Activated T-cell treated with anti-CD3 and anti-CD28 coated beads, Interleukin-2, amount 50 U/mL, for 1 hour (primary cell): ENCODE results near the gene C16orf90.

Experiments used
- DNase-seq: peaks from one replicate; pipeline ENCODE4 v3.0.0-alpha.2; 2020

Gene C16orf90

DNA sequence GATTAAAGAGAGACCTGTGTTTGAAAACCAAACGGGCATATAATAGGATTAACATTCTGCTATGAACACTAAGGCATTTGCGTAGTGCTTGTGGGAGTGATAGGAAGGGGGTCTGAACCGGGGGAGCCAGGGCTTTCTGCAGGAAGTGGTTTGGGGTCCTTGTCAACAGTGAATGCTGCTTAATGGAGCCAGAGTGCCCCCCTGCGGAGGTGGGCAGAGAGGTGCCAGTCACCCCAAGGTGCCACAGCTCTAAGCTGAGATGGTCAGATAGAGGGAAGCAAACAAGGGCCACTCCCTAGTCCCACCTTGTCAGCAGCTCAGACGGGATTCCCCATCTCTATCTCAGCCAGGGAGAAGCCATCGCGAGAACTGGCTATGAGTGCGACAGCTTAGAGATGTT is 34.1 kb downstream of the C16orf90 start:
- peak; percentile 58 for DNase-seq

DNA sequence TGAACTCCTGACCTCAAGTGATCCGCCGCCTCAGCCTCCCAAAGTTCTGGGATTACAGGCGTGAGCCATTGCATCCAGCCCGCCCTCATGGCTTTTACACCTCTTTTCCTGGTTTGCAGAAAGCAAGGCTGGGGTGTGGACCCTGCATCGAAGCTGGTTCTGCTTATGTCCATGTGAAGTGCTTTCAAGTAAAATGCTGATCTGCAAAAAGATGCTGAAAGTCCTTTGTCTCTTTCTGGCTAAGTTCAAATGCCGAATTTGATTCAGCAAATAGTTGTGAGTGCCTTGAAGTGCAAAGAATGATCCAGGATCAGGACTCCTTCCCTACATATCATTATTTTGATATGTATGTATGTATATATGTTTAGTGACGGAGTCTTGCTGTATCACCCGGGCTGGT is 34.7 kb downstream of the C16orf90 start:
- no peak for DNase-seq

DNA sequence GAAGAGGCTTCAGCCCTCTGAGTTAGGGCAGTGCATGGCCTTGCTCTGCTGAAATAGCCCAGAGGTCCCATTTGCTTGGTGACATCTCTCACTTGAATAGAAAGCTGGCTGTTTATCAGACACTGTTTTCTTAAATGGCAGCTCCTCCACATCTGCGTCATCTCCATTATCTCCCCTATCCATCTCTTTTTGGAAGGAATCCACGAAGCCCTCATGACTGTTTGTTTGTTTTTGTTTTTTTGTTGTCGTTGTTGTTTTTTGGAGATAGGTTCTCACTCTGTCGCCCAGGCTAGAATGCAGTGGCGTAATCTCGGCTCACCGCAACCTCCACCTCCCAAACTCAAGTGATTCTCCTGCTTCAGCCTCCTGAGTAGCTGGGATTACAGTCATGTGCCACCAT is 35.2 kb downstream of the C16orf90 start:
- DNase-seq: no peak

DNA sequence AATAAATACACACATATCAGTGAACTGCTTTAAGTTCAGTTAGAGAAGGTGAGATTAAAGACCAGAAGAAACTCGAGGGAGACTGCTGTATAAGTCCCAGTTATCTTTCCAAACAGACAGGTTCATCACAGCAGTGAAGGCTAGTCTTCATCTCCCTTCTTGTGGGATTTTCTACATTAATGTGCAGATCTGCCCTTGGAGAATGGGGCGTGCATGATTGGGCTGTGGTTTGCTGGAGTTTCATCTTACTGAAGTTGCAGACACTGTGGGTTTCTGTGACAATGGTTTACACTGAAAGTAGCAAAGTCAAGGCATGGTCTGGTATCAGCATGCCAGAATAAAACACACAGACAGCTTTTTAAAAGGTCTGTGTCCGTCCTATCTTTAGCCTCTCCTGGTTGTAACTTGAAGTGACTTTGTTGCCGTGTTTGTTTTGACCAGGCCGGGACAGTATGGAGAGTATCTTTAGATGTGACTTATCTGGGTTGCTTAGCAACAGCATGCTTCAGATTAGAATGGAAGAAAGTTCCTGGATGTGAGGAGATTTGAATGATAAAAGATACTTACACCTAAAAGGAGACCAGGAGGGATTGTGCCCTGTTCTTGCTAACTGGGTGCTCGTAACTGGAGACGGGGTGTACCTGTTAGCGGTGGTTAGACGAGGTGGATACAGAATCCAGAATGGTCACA is 35.7 kb downstream of the C16orf90 start:
- no peak for DNase-seq

DNA sequence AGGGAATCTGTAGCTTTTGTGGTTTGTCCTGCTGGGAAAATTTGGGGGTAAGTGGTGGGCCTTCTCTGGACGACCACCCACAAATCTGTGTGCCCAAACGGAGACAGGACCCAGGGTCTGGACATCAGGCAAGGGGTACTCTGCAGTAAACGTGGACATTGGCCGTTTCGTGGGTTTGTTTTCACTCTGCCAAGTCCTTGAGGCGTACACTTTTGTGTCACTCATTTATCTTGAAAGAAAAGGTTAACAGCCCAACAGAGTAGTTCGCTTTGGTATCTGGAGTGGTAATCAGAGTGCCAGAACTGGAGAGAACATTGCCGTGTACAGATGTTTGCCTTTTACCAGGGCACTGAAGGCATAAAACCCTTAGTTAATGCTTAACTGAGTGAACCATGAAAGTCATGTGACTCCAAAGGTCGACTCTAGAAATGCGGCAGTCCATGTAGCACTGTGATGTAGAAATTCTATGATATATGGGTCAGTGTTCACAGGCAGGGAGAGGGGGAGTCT is 36.4 kb downstream of the C16orf90 start:
- no peak for DNase-seq

DNA sequence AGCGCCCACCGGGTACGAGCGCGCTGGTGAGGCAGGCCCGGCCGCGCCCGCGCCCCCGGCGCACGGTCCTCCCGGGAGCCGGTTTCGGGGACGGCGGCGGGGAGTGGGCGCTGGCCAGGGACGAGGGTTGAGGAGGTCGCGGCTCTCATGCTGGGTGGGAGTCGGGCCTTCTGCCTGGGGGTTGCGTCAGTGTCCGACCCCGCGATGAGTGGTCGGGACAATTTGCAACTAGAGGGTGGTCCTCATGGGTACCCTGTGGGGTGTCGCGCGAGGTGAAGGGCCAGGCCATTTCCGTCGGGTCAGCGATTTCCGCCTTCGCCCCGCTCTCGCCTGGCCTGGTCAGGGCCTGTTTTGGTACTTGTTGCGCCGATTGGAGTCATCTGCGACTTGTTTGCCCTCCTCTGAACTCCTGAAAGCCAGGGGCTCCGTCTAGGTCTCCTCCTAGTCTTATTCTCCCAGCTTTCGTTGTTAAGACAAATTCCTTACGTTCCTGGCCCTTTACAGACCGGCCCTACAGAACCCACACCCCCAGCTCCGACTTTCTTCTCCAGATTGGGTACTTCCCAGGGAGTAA is 36.9 kb downstream of the C16orf90 start:
- no peak for DNase-seq

DNA sequence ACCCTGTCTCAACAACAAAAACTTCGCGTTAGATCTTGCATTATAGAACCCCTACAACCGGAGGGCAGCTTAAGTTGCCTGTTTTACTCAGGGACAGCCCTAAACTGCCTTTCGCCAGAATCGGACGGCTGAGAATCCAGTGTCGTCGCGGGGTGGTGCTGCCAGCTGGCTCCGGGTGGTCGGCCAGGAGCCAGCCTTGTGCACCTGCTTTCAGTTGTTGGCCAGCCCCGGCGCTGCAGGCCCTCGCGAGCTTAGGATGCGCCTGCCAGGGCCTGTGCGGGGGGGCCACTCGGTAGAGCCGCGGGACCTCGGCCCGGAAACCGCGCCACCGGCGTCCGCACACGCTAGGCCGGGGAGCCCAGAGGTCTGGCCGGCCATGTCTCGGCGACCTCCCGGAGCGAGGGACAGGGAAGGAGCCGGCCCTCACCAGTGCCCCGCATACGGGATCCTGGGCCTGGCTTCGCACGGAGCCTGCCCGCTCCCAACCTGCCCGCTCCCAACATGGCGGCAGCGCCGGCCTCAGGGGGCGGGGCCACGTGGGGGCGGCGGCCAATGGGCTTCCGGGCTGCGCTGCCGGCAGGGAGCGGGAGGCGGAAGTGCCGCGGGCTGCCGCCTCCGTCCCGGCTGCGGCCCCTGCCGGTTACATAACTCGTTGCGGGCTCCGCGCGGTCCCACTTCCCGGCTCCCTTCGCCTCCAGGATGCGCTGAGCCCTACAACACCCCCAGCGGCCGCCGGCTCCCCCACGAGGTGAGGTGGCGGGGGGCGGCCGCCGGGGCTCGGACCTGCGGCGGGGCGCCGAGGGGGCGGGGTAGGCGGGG is 37.6 kb downstream of the C16orf90 start:
- DNase-seq: peak; percentile 92

DNA sequence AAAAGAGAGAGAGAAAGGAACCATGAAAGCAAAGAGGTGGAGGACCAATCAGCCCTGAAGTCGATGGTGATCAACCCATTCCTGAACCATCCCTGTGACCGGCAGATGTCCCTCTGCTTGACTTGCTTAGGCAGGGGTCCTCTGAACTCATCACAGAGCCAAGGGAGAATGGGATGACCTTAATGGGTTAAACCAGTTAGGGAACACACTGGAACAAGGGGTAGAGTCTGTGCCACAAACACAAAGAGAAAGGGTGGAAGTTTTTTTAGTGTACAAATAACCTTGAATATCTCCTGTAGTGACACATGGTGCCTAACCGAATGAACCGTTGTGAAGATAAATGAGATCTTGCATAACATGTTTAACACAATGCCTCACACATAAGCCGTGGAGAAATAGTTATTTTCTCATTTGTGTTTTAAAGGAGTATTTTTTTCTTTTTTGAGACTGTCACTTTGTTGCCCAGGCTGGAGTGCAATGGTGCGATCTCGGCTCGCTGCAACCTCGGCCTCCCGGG is 40.6 kb downstream of the C16orf90 start:
- DNase-seq: no peak

DNA sequence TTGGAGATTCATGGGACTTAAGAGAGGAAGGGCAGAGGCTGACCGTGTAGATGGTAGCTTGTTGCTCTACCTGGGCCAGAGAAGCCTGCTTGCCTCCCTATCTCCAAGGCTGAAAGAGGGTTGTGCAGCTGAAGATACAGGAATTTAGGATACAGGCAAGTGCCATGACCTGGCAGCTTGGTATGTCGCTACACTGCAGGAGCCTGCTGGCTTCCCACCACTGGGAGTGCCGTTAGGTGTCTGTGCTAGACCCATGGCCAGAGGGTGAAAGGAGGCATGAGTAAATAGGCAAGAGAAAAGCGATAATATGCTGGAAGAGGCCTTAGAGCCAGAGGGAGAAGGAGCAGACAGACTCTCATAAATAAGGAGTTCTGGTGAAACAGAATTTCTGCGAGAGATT is 41.2 kb downstream of the C16orf90 start:
- no peak for DNase-seq

DNA sequence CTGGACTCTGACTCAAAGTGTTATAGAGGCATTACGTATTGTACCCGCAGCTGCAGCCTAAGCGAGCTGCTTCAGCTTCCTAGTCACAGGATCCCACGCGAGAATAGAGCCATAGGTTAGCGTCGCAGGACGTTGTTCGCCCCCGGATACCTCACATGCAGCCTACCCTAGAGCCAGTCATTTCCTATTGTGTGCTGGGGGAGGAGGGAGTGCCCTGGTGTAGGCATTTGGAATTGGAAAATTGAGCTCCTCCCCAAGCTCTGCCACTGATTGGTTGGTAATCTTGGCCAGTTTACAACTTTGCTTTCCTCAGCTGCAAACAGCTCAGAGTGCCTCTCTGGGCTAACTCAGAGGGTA is 51.3 kb downstream of the C16orf90 start:
- DNase-seq: no peak
